Ectodermal cell (in vitro differentiated cells): ENCODE data around the gene EFHC2.

Experiments used
- H3K27ac ChIP-seq: 2 replicates; pipeline ENCODE4 v1.7.0; 2013; ENCODE audit warnings: mild to moderate bottlenecking, low read depth, low read length; ENCODE audit not compliant: insufficient read depth, poor library complexity, severe bottlenecking
- H3K27me3 ChIP-seq: 2 replicates; pipeline ENCODE4 v1.7.0; 2013; ENCODE audit warnings: mild to moderate bottlenecking, low read length; ENCODE audit not compliant: insufficient read depth, control insufficient read depth, poor library complexity, severe bottlenecking
- H3K36me3 ChIP-seq: one replicate; pipeline ENCODE4 v1.7.0; 2013; ENCODE audit warnings: low read length; ENCODE audit not compliant: control insufficient read depth, insufficient read depth
- H3K4me1 ChIP-seq: one replicate; pipeline ENCODE4 v1.7.0; 2013; ENCODE audit warnings: low read length; ENCODE audit not compliant: control insufficient read depth, insufficient read depth
- H3K4me3 ChIP-seq: 2 replicates; pipeline ENCODE4 v1.7.0; 2013; ENCODE audit warnings: low read depth, low read length, control low read depth; ENCODE audit not compliant: insufficient read depth
- H3K9me3 ChIP-seq: 2 replicates; pipeline ENCODE4 v1.7.0; 2013; ENCODE audit warnings: mild to moderate bottlenecking, low read length, moderate library complexity; ENCODE audit not compliant: control insufficient read depth
- WGBS, 2 experiments: methylation state at CpG; one replicate each; pipeline ENCODE4 v1.1.7; 2013; ENCODE audit warnings: missing lambda C conversion rate in 2 of 2; 5-methylcytosine and 5-hydroxymethylcytosine counted together

The EFHC2 gene

GRCh38 chrX:44173219-44173618, 170.3 kb downstream of the EFHC2 start:
- Histone ChIP-seq H3K27me3 (no peaks in the 10 kb centered on the region), H3K27ac (no peak overlapping the region), H3K4me1 (no peaks in the 10 kb centered on the region), H3K4me3 (no peak overlapping the region), H3K36me3 (no peaks in the 10 kb centered on the region), H3K9me3 (no peaks in the 10 kb centered on the region)
- WGBS, 2 experiments = 85 to 90% methylated on average over 3 of the region's 3 CpGs

- Histone ChIP-seq H3K4me3 (no peak overlapping the region), H3K27ac (no peak overlapping the region), H3K36me3 (no peaks in the 10 kb centered on the region), H3K4me1 (no peaks in the 10 kb centered on the region), H3K9me3 (no peaks in the 10 kb centered on the region), H3K27me3 (no peaks in the 10 kb centered on the region)
- 80 to 95% methylated on average over 1 of the region's 1 CpG for WGBS, 2 experiments
Observed at GRCh38 chrX:44167116-44167515, 176.4 kb downstream of the EFHC2 start.

GRCh38 chrX:44162964-44163475, 180.5 kb downstream of the EFHC2 start:
- Histone ChIP-seq H3K9me3 (no peaks in the 10 kb centered on the region), H3K36me3 (no peaks in the 10 kb centered on the region), H3K27ac (no peak overlapping the region), H3K4me3 (no peak overlapping the region), H3K27me3 (no peaks in the 10 kb centered on the region), H3K4me1 (no peaks in the 10 kb centered on the region)

- Histone ChIP-seq H3K9me3 (no peaks in the 10 kb centered on the region), H3K36me3 (no peaks in the 10 kb centered on the region), H3K27me3 (no peaks in the 10 kb centered on the region), H3K4me1 (no peaks in the 10 kb centered on the region), H3K4me3 (no peak overlapping the region), H3K27ac (no peak overlapping the region)
- 89 to 90% methylated on average over 2 of the region's 2 CpGs for WGBS, 2 experiments
Observed at GRCh38 chrX:44157858-44158257, 185.6 kb downstream of the EFHC2 start.

GRCh38 chrX:44157283-44157682, 186.2 kb downstream of the EFHC2 start:
- no peaks in the 10 kb centered on the region for H3K9me3 ChIP-seq
- H3K27me3 ChIP-seq = no peaks in the 10 kb centered on the region
- H3K4me1 ChIP-seq = no peaks in the 10 kb centered on the region
- H3K4me3 ChIP-seq = no peak overlapping the region
- no peak overlapping the region for H3K27ac ChIP-seq
- H3K36me3 ChIP-seq = no peaks in the 10 kb centered on the region

- 87 to 95% methylated on average over 3 of the region's 3 CpGs for WGBS, 2 experiments
- H3K4me3 ChIP-seq = no peak overlapping the region
Observed at GRCh38 chrX:44156726-44157125, 186.7 kb downstream of the EFHC2 start.

GRCh38 chrX:44155126-44155525, 188.3 kb downstream of the EFHC2 start:
- Histone ChIP-seq H3K27ac (no peak overlapping the region), H3K4me3 (no peak overlapping the region), H3K36me3 (no peaks in the 10 kb centered on the region), H3K9me3 (no peaks in the 10 kb centered on the region), H3K4me1 (no peaks in the 10 kb centered on the region), H3K27me3 (no peaks in the 10 kb centered on the region)
- 95 to 96% methylated on average over 4 of the region's 4 CpGs for WGBS, 2 experiments

More at GRCh38 chrX:44156726-44157125, 186.7 kb downstream of the EFHC2 start:
- Histone ChIP-seq H3K9me3 (no peaks in the 10 kb centered on the region), H3K27ac (no peak overlapping the region), H3K4me1 (no peaks in the 10 kb centered on the region), H3K27me3 (no peaks in the 10 kb centered on the region), H3K36me3 (no peaks in the 10 kb centered on the region)

- Histone ChIP-seq H3K4me1 (no peaks in the 10 kb centered on the region), H3K36me3 (no peaks in the 10 kb centered on the region), H3K27me3 (no peaks in the 10 kb centered on the region), H3K27ac (no peak overlapping the region), H3K4me3 (no peak overlapping the region), H3K9me3 (no peaks in the 10 kb centered on the region)
- WGBS, 2 experiments = 100% methylated on average over 1 of the region's 1 CpG
Observed at GRCh38 chrX:44152852-44153251, 190.6 kb downstream of the EFHC2 start.

- WGBS, 2 experiments = 58 to 75% methylated on average over 2 to 3 of the region's 3 CpGs
- no peaks in the 10 kb centered on the region for H3K36me3 ChIP-seq
- no peaks in the 10 kb centered on the region for H3K9me3 ChIP-seq
- H3K27ac ChIP-seq = no peak overlapping the region
- no peaks in the 10 kb centered on the region for H3K4me1 ChIP-seq
- no peak overlapping the region for H3K4me3 ChIP-seq
- H3K27me3 ChIP-seq = no peaks in the 10 kb centered on the region
Observed at GRCh38 chrX:44147130-44147529, 196.3 kb downstream of the EFHC2 start.

GRCh38 chrX:44144177-44144945, 199.1 kb downstream of the EFHC2 start:
- 53 to 60% methylated on average over 8 of the region's 8 CpGs for WGBS, 2 experiments
- Histone ChIP-seq H3K4me3 (no peak overlapping the region), H3K27ac (no peak overlapping the region)

More at GRCh38 chrX:44144177-44144945, 199.1 kb downstream of the EFHC2 start:
- Histone ChIP-seq H3K9me3 (no peaks in the 10 kb centered on the region), H3K27me3 (no peaks in the 10 kb centered on the region), H3K36me3 (no peaks in the 10 kb centered on the region), H3K4me1 (no peaks in the 10 kb centered on the region)
